ENCODE results near the gene PPP1R9A. TPM values are rescaled to one million over a fixed set of nuclear protein-coding genes. Genes with fewer than 3 reads are reported as not detected.

The PPP1R9A gene
- total and polyA plus RNA-seq, 10 of the 15 experiments (the other 5 are each of a cell fraction or from before 2014, with no cell fraction given) = 0.04 to 0.12 TPM; not detected in 8

DNA sequence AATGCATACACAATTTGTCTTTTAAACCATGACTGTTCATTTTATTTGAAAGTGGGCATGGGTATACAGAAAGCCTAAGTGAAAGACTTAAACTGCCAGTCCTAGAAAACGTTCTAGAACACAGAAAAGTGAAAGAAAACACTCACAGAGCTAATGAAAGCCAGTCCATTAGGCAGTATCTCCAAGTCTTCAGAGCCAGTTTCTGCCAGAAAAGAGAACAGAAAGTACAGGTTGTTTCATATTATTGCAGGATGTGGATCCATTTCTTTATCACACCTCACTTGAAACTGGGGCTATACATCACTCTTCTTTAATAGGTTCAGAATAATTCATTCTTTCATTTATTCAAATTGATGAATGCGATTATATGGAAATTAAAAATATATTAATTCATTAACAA lies 409.2 kb downstream of the PPP1R9A start (continued):
- TF ChIP-seq IKZF1 (conservative IDR thresholded peaks at IDR 0.05) (peak; percentile 45; the same call in 1 of the 2 replicates), FOS (IDR thresholded peaks at IDR 0.05; ENCODE audit: borderline replicate concordance, extremely low read depth, insufficient read length) (no peak), DPF2 (IDR thresholded peaks at IDR 0.05) (0 out of 2 replicates have a peak, but pooled peaks have one; percentile 46)

GRCh38 chr7:95317546-95317945 lies 410.2 kb downstream of the PPP1R9A start:
- 41% methylated on average over 2 of the region's 2 CpGs for WGBS (ENCODE audit: insufficient coverage, insufficient replicate concordance, low lambda C conversion rate, missing lambda C conversion rate)
- no peaks in the 10 kb centered on the region for H3K9me3 ChIP-seq (replicated peaks; ENCODE audit: control insufficient read depth, insufficient read depth, low read length)
- no peak overlapping the region for H3K9ac ChIP-seq (ENCODE audit: control insufficient read depth, insufficient read depth, low read length)
- no peak overlapping the region for H3K27ac ChIP-seq (ENCODE audit: control insufficient read depth, insufficient read depth)
- ChIA-PET RAD21 (ENCODE audit: unreplicated experiment) (interaction anchor here (0.6 to 2.0 kb wide), 2 partner anchors 13 to 209 kb away, joined by 3 to 8 read pairs; no protein-coding TSS in a partner anchor), POLR2A (interaction anchor here (0.6 kb wide), 1 partner anchor 18 kb away, joined by 5 read pairs; no protein-coding TSS in a partner anchor), SMC1A (ENCODE audit: uncharacterized antibody, unreplicated experiment) (interaction anchor here (0.6 to 1.9 kb wide), 9 partner anchors 9 to 1246 kb away, joined by 3 to 9 read pairs (median 3); no protein-coding TSS in a partner anchor), CTCF (no interaction called here)
- DNase-seq (ENCODE audit: low read depth, low spot score) = no peak
- no peak overlapping the region for H3K4me2 ChIP-seq (ENCODE audit: control insufficient read depth, insufficient read depth)
- H3K4me1 ChIP-seq (ENCODE audit: control insufficient read depth, insufficient read depth, low read length) = no peaks in the 10 kb centered on the region
- H3K79me2 ChIP-seq (ENCODE audit: control insufficient read depth, insufficient read depth, low read length) = no peaks in the 10 kb centered on the region
- H3K27me3 ChIP-seq (replicated peaks in 1 of 2; ENCODE audit: control insufficient read depth in 2 of 2, insufficient read depth in 2 of 2, low read length in 1 of 2) = no peaks in the 10 kb centered on the region
- in situ Hi-C loops (cut with MboI) (no loop called here), intact Hi-C loops (cut with micrococcal nuclease; ENCODE audit: unreplicated experiment) (loop anchor here (5.0 kb wide), 1 partner anchor 160 kb away; no protein-coding TSS in a partner anchor)
- H3K36me3 ChIP-seq (ENCODE audit: control insufficient read depth in 2 of 2, insufficient read depth in 2 of 2, low read length in 1 of 2) = no peaks in the 10 kb centered on the region
- ATAC-seq = no peak
- H2AFZ ChIP-seq (ENCODE audit: control insufficient read depth, low read depth, low read length) = no peak overlapping the region
- H4K20me1 ChIP-seq (ENCODE audit: control insufficient read depth, insufficient read depth) = no peaks in the 10 kb centered on the region
- no peak for TF ChIP-seq CBX3 (IDR thresholded peaks at IDR 0.05; ENCODE audit: borderline replicate concordance, low read depth)
- no peak for TF ChIP-seq SUPT20H (IDR thresholded peaks at IDR 0.05; ENCODE audit: borderline replicate concordance, control insufficient read depth, low read depth, low read length)
- no peak for TF ChIP-seq ZZZ3 (IDR thresholded peaks at IDR 0.05; ENCODE audit: control insufficient read depth, insufficient read length, low read depth)
- no peak for TF ChIP-seq MTA2 (IDR thresholded peaks at IDR 0.05; ENCODE audit: low read depth)
- no peak for TF ChIP-seq MEF2B (IDR thresholded peaks at IDR 0.05; ENCODE audit: partially characterized antibody, poor library complexity, severe bottlenecking)
- no peak for TF ChIP-seq E2F8 (IDR thresholded peaks at IDR 0.05; ENCODE audit: low read depth, partially characterized antibody)
- TF ChIP-seq EGR1 (IDR thresholded peaks at IDR 0.05; ENCODE audit: borderline replicate concordance in 1 of 2, low read depth in 2 of 2, low read length in 2 of 2) = no peak
- no peak for TF ChIP-seq CHD4 (IDR thresholded peaks at IDR 0.05)
- TF ChIP-seq MXI1 (IDR thresholded peaks at IDR 0.05; ENCODE audit: low read depth, low read length) = no peak
- TF ChIP-seq EP300 (IDR thresholded peaks at IDR 0.05; ENCODE audit: borderline replicate concordance in 1 of 2, control insufficient read depth in 1 of 2, low read depth in 2 of 2, low read length in 2 of 2) = no peak
- TF ChIP-seq BACH1 (IDR thresholded peaks at IDR 0.05; ENCODE audit: borderline replicate concordance) = no peak
- no peak for TF ChIP-seq HDAC2 (IDR thresholded peaks at IDR 0.05)
- no peak for TF ChIP-seq TCF12 (IDR thresholded peaks at IDR 0.05; ENCODE audit: low read depth, low read length)
- TF ChIP-seq SMAD5 (IDR thresholded peaks at IDR 0.05; ENCODE audit: low read depth) = no peak
- BruUV-seq (replicated peaks) = no TSS peak
- no peak overlapping the region for H3K4me3 ChIP-seq
- no peak for FAIRE-seq

Data from GM12878 (cell line).